GM18520 (cell line): ENCODE measurements around the gene NR1H4.
"Not testable (repeated sequence)": the region's sequence is repeated elsewhere in the genome, so short reads cannot be mapped to it uniquely, and the experiment has no call there.

Experiments used
- ATAC-seq: cut with Tn5 transposase; IDR thresholded peaks from one replicate; pipeline ENCODE4 v1.9.1; 2021; ENCODE audit not compliant: unreplicated experiment

The NR1H4 gene

GRCh38 chr12:100468126-100468525 is 5.5 kb upstream of the NR1H4 start:
- ATAC-seq, result no peak

DNA sequence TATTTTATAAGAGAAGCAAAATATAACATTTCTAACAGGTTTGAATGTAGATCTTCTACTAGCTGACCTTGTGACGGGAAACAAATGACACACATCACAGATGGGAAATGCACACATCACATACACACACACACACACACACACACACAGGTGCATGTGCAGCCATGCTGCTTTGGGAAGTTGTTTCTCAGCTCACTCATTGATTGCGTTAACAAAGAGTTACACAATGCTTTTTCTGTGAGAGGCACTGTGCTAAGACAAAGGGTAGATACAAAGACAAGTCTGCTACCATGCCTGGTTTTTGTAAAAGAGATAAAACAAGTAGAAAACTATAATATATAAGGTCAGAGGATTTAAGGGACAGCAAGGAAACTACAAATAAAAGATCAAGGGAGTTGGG is 1.3 kb upstream of the NR1H4 start:
- no peak for ATAC-seq

- ATAC-seq, result no peak
Measured at GRCh38 chr12:100473050-100473715, 483 bp upstream of the NR1H4 start.

- ATAC-seq, result no peak
Measured at GRCh38 chr12:100474617-100475016, 951 bp downstream of the NR1H4 start.

- no peak for ATAC-seq
Measured at GRCh38 chr12:100476013-100476751, 2.5 kb downstream of the NR1H4 start.

GRCh38 chr12:100481021-100481420 is 7.4 kb downstream of the NR1H4 start:
- no peak for ATAC-seq

DNA sequence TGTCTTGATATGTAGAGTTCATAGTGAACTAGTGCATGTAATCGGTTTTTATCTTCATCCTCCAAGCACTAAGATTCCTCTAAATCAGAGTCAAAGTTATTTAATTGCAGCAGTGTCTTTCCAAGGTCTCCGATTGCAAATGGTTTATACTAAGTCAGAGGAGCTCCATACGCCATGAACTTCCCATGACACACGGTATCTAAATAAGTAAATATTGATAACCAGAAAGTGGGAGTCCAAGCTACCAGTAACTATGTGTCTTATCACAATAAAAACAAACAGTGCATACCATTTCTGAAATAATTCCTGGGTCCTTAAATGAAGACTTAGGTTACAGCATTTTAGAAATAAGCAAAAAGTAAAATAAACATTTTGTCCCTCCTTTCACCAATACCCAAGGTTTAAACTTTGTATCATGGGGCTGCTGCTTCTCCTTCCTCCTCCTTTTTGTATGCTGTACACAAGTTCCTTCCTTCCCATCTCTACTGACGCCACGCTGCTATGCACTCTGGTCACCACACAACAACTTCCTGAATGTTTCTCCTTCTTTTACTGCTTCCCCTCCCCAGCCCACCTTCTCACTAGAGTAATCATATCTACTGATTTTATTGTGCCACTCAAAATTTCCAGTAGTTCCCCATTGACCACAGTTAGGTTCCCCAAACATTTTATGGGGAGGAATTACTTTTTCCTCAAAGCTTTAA is 10.7 kb downstream of the NR1H4 start:
- ATAC-seq, result no peak

DNA sequence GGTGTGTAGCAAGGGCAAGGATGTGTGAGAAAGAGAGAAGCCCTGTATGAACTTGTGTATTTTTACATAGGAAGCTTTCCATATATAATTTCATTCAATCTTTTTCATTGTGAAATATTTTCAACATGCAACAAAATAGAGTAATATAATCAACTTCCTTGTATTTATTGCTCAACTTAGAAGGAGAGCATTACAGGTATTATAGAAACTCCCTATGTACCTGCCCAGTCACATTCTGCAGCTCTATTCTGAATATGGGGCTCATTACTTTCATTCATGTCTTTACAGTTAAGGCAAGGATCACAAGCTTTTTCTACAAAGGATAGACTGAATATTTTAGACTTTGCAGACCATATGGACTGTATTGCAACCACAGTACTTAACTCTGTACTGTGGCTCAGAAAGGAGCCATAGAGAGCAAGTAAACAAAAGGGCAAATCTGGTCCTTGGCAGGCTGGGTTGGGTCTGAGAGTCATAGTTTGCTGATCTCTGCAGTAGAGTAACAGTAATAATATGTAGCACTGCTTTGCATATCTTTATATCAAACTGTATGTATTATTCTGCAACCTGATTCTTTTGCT is 11.3 kb downstream of the NR1H4 start:
- ATAC-seq, result no peak

DNA sequence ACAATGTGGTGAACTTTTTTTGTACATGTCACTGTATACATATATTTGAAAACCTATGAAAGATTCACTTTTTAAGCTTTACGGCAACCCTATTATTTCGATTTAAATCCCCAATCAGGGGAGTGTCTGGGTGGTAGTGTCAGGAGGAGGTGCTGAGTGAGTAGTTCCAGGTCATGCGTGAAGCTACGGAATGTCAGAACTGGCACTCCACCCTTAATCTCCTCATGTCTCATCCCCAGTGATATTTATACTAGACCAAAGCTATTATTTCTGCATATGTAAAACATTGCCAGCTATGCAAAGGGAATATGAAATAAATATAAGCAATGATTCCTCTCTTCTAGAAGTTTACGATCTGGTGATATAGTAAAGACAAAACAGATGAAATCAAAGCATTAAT is 12.3 kb downstream of the NR1H4 start:
- no peak for ATAC-seq

DNA sequence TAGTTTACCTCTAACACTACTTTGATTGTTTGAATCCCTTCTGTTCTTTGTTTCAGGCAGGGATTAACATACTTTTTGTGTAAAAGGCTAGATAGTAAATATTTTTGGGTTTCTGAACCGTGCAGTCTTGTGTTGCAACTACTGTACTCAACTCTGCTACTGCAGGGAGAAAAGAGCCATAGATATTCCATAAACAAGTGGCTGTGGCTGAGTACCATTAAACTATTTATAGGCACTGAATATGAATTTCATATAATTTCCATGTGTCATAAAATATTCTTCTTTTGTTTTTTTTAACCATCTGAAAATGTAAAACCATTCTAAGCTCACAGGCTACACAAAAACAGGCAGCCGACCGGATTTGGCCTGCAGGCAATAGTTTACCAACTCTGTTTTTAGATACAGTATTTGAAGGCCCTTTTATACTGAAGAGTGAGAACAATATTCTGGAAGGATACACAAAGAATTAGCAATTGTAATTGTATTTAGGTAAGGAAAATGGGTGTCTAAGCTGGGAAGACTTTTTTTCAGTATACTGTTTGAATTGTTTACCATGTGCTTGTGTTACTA is 15.7 kb downstream of the NR1H4 start:
- ATAC-seq, result no peak

DNA sequence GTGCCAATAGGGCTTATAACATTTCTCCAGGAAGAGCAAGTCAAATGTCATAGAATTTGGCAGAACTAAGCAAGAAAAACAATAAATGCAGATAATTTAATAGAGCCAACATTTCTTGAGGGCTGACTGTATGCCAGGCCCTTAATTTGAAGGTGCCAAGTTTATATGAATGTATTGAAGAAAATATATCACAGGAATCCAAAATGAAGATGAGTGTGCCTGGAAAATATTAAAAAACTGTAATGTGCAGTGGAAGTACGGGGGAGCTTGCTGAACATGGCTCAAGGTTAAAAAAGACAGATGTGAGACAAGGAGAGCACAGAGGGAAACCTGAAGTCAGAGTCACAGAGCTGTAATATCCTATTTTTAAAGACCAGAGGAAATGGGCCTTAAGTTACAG is 16.4 kb downstream of the NR1H4 start:
- ATAC-seq, result no peak

DNA sequence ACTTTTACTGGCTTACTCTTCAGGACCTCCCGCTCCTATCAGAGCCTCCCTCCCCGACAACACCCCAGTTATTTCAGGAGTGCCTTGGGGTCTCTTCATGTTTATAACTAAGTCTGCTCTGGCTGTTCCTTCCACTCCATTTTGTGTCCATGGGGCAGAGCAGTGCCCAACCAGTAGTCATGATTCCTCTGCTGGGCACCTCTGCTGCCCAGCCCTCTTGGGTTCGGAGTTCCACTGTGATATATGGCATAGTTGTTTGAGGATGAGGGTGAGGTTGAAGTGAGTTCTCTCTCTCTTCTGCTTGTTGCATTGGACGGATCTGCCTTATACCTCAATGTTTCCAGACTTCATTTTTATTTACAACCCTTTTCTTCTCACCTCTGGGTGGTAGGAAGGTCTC is 17.4 kb downstream of the NR1H4 start:
- ATAC-seq, result no peak

GRCh38 chr12:100493396-100494012 is 19.8 kb downstream of the NR1H4 start:
- no peak for ATAC-seq

DNA sequence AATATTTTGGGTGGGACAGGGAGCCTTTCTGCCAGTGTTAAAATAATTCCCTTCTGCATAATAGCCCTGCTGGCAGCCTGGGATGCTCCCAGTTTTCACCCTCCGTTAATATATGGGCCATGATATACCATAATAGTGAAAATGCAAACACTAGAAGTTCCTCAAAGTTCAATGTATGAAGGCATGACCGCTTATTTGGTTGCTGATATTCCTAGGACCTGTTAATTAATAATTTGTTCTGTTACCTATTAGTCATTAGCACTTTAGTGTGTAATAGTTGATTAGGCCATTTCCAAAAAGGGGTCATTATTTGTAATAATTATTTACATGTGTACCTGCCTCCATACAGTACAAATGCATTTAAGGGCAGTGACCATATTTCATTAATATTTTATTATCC is 20.4 kb downstream of the NR1H4 start:
- no peak for ATAC-seq

GRCh38 chr12:100494538-100494937 is 20.9 kb downstream of the NR1H4 start:
- ATAC-seq, result no peak

DNA sequence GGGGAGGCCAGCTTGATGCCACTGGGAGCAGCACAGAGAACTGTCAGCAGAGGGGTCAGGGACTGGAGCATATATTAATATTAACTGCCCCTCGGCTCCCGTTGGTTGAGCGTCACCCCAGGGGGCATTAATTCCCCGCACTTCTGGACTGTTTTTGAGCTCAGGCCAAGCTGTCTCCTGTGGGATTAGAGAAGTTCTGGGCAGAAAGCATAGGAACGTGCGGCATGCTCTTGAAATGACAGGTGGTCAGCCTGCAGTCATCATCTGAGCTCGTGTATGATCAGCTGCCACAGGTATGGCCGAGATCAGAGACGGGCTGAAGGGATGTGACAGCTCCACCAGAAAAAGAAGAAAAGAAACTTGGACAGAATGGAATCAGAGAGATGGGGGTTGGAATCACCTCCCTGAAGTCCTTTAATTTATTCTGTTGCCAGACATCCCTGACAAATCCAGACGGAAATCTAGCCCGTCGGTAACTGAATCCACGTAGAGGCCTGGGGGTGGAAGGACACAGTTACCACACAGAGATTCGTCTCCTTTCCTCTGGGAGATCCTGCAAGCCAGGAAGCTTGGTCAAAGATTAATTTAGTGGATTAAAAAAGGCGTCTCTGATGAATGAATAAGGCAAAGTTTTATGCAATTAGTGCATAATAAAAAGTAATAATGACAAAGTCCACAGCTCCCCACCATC is 23.6 kb downstream of the NR1H4 start:
- ATAC-seq, result no peak

GRCh38 chr12:100498141-100498540 is 24.5 kb downstream of the NR1H4 start:
- no peak for ATAC-seq

GRCh38 chr12:100499416-100499815 is 25.8 kb downstream of the NR1H4 start:
- ATAC-seq, result no peak

- ATAC-seq, result not testable (repeated sequence)
Measured at GRCh38 chr12:100502718-100503117, 29.1 kb downstream of the NR1H4 start.

- no peak for ATAC-seq
Measured at GRCh38 chr12:100503228-100503628, 29.6 kb downstream of the NR1H4 start.
